Measurements from ENCODE around the gene TUBGCP6.

DNA sequence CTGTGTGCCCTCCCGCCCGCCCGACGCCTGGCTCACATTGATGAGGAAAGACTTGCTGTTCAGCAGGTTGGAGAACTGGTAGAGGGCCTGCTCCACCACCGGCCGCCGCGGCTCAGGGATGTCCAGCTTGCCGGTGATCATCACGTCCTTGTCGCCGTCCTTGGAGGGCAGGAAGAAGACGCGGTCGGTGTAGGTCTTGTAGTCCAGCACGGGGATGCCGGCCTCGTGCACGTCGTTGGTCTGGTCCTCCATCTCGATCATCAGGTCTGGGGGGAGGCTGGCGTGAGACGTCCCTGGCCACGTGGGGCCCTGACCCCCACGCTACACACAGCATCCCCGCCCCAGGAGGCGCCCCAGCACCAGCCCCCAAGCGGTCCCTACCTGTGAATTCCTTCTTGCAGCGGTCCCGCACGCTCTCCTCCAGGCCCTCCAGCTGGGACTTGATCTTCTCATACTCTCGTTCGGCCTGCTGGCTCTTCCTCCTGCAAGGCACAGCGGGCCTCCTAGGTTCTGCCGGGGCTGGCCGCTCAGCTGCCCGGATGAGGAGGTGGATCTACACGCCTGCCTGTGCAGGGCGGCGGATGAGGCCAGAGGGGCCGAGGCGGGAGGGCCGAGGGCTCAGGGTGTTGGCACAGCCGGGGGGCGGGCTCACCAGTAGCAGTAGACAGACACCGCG is 36.0 kb upstream of the TUBGCP6 start:
- TF ChIP-seq, protein P1, sequence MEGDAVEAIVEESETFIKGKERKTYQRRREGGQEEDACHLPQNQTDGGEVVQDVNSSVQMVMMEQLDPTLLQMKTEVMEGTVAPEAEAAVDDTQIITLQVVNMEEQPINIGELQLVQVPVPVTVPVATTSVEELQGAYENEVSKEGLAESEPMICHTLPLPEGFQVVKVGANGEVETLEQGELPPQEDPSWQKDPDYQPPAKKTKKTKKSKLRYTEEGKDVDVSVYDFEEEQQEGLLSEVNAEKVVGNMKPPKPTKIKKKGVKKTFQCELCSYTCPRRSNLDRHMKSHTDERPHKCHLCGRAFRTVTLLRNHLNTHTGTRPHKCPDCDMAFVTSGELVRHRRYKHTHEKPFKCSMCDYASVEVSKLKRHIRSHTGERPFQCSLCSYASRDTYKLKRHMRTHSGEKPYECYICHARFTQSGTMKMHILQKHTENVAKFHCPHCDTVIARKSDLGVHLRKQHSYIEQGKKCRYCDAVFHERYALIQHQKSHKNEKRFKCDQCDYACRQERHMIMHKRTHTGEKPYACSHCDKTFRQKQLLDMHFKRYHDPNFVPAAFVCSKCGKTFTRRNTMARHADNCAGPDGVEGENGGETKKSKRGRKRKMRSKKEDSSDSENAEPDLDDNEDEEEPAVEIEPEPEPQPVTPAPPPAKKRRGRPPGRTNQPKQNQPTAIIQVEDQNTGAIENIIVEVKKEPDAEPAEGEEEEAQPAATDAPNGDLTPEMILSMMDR (IDR thresholded peaks at IDR 0.05 in 4 of 5, conservative IDR thresholded peaks at IDR 0.05 in 1 of 5), result no peak
- no peak for TF ChIP-seq POLR2A (IDR thresholded peaks at IDR 0.05)

Data from gastrocnemius medialis (tissue), 4 donors.